ENCODE results near the gene CLHC1.
"Not testable (repeated sequence)": the region's sequence is repeated elsewhere in the genome, so short reads cannot be mapped to it uniquely, and the experiment has no call there.

CLHC1 gene

GRCh38 chr2:55232084-55232862 lies at the start of gene CLHC1, which contains the start of gene RPS27A:
Gene CLHC1, minus strand, starts transcription at chr2:55232293. Its CDS starts 9,882 bp downstream, at chr2:55222411.
Gene RPS27A, plus strand, starts transcription at chr2:55232688. Its CDS starts 137 bp downstream, at chr2:55232825.
- peak; percentile 97 for DNase-seq

GRCh38 chr2:55280851-55281546 lies 48.9 kb upstream of the CLHC1 start:
- not testable (repeated sequence) for DNase-seq

- not testable (repeated sequence) for DNase-seq
Observed at GRCh38 chr2:55279859-55280424, 47.8 kb upstream of the CLHC1 start.

- DNase-seq = not testable (repeated sequence)
Observed at GRCh38 chr2:55279214-55279835, 47.2 kb upstream of the CLHC1 start.

GRCh38 chr2:55277310-55277709 lies 45.2 kb upstream of the CLHC1 start:
- DNase-seq = no peak

- DNase-seq = not testable (repeated sequence)
Observed at GRCh38 chr2:55274346-55274745, 42.3 kb upstream of the CLHC1 start.

- no peak for DNase-seq
Observed at GRCh38 chr2:55269645-55269990, 37.5 kb upstream of the CLHC1 start.

GRCh38 chr2:55268907-55269644 lies 37.0 kb upstream of the CLHC1 start, which contains the start of gene MTIF2:
Gene MTIF2, minus strand, starts transcription at chr2:55269231. Its CDS starts 5,373 bp downstream, at chr2:55263858.
- peak; percentile 86 for DNase-seq

GRCh38 chr2:55268288-55268906 lies 36.3 kb upstream of the CLHC1 start:
- DNase-seq = no peak

GRCh38 chr2:55259586-55259985 lies 27.5 kb upstream of the CLHC1 start:
- not testable (repeated sequence) for DNase-seq

- no peak for DNase-seq
Observed at GRCh38 chr2:55252832-55253231, 20.7 kb upstream of the CLHC1 start.

- no peak for DNase-seq
Observed at GRCh38 chr2:55247025-55247424, 14.9 kb upstream of the CLHC1 start.

- no peak for DNase-seq
Observed at GRCh38 chr2:55245411-55245810, 13.3 kb upstream of the CLHC1 start.

- no peak for DNase-seq
Observed at GRCh38 chr2:55242617-55243016, 10.5 kb upstream of the CLHC1 start.

- DNase-seq = not testable (repeated sequence)
Observed at GRCh38 chr2:55241582-55241981, 9.5 kb upstream of the CLHC1 start.

GRCh38 chr2:55239656-55240222 lies 7.6 kb upstream of the CLHC1 start:
- DNase-seq = no peak

GRCh38 chr2:55236992-55237543 lies 5.0 kb upstream of the CLHC1 start:
- no peak for DNase-seq

- no peak for DNase-seq
Observed at GRCh38 chr2:55235724-55236538, 3.8 kb upstream of the CLHC1 start.

- no peak for DNase-seq
Observed at GRCh38 chr2:55233658-55233940, 1.5 kb upstream of the CLHC1 start.

- DNase-seq = peak; percentile 41
Observed at GRCh38 chr2:55232863-55233657, 967 bp upstream of the CLHC1 start.
